Fibroblast of skin of right biceps (primary cell): ENCODE data around the gene HNRNPC.
A peak's percentile ranks its signal among the peaks of the same experiment; 100 is the strongest.
"Not testable (repeated sequence)": the region's sequence is repeated elsewhere in the genome, so short reads cannot be mapped to it uniquely, and the experiment has no call there.

ENCODE experiments used
- DNase-seq: peaks from one replicate; pipeline ENCODE4 v3.0.0-alpha.2; 2013

HNRNPC gene

DNA sequence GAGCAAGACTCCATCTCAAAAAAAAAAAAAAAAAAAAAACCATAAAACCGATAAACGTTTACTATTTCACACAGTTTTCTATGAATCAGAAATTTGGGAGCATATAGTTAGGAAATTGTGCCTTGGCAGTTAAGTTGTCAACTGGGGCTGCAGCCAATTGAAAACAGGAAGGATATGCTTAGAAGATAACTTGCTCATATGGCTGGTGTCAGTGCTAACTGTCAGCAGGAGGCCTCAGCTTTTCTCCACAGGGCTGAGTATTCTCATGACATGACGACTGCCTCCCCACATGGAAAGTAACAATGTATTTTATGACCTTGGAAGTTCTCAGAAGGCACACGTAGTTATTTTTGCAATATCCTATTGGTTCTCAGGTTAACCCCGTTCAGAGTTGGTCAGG is 83.8 kb downstream of the HNRNPC start:
- DNase-seq, result peak; percentile 24

GRCh38 chr14:21184254-21184653 is 85.0 kb downstream of the HNRNPC start:
- DNase-seq, result no peak

GRCh38 chr14:21182166-21182565 is 87.1 kb downstream of the HNRNPC start:
- DNase-seq, result no peak

- DNase-seq, result no peak
Measured at GRCh38 chr14:21171128-21171527, 98.1 kb downstream of the HNRNPC start.

DNA sequence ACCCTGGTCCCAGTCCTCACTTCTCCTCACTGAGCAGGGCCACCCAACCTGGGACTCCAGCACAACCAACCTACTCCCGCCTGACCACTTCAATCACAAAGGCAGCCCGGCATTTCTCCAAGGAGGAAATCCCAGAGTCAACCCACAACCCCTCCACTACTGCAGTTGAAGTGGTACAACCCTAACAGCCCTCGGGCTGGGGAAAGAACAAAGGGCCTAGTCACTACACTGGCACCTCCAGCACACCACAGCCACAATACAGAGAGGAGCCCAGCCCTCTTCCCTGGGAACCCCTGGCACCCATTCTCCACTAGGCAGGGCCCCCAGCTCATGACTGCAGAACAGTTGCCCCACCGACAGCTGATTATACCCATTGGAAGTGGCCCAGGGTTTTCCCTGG is 99.7 kb downstream of the HNRNPC start:
- no peak for DNase-seq

DNA sequence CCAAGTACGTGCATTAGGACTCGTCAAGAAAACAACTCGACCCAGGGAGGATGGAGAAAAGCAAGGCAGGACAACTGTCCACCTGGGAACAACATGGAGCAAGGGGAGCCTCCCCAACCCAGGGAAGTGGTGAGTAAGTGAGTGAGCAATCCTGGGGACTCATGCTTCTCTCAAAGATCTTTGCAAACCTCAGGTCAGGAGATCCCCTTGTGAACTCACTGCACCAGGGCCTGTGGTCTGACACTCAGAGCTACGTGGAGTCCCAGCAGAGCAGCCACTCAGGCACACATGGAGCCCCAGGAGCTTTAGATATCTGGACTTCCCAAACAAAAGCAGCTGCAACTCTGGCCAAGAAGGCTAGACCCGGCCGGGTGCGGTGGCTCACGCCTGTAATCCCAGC is 101.2 kb downstream of the HNRNPC start:
- no peak for DNase-seq

GRCh38 chr14:21165670-21166069 is 103.6 kb downstream of the HNRNPC start:
- not testable (repeated sequence) for DNase-seq

- not testable (repeated sequence) for DNase-seq
Measured at GRCh38 chr14:21165002-21165605, 104.1 kb downstream of the HNRNPC start.

- no peak for DNase-seq
Measured at GRCh38 chr14:21163871-21164291, 105.4 kb downstream of the HNRNPC start.

DNA sequence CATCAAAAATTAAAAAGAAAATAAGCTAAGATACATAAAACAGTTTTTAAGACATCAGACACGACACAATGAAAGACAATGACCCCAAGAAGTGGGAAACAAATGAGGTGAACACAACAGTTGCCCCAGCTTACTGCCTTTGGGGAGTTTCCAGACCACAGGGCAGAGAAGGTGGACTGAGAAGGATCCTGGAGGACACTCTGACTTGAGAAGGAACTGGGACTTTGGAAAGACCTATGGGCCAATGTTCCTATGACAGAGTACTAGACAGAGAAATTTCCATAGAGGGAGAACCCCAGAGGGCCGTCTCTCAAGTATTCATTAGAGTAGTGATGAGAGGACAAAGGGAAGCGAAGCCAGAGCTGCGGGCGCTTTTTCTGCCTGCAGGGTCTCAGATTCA is 107.2 kb downstream of the HNRNPC start:
- DNase-seq, result no peak

- DNase-seq, result no peak
Measured at GRCh38 chr14:21160061-21160610, 109.1 kb downstream of the HNRNPC start.
